Right cardiac atrium (tissue), 5 donors: Measurements from ENCODE around the gene EPX. TPM values are rescaled to one million over a fixed set of nuclear protein-coding genes. Genes with fewer than 3 reads are reported as not detected.

Source experiments
- ATAC-seq, 2 donors: fragments of 200-7000 bp; cut with Tn5 transposase; one replicate each; pipeline versions ENCODE4 v1.8.0 to v1.9.1; 2020; ENCODE audit warnings: moderate library complexity in 2 of 2, mild to moderate bottlenecking in 1 of 2
- DNase-seq, 3 donors: peaks; one replicate each; pipeline ENCODE4 v3.0.0-alpha.2; 2020
- H3K27ac ChIP-seq: one replicate; pipeline ENCODE4 v1.5.1; 2013; ENCODE audit warnings: mild to moderate bottlenecking, low read length, control low read depth, moderate library complexity
- H3K27me3 ChIP-seq: one replicate; pipeline ENCODE4 v1.6.1; 2013; ENCODE audit not compliant: control insufficient read depth, insufficient read depth
- H3K4me1 ChIP-seq: one replicate; pipeline ENCODE4 v1.6.1; 2013; ENCODE audit warnings: low read length; ENCODE audit not compliant: control insufficient read depth, insufficient read depth
- H3K4me3 ChIP-seq: one replicate; pipeline ENCODE4 v1.5.1; 2013; ENCODE audit warnings: low read length, control low read depth
- H3K9me3 ChIP-seq: one replicate; pipeline ENCODE4 v1.6.1; 2013; ENCODE audit warnings: low read length; ENCODE audit not compliant: control insufficient read depth
- WGBS: extraction: QIAGEN DNeasy Blood & Tissue Kit; methylation state at CpG from one replicate; pipeline ENCODE4 v1.1.7; 2013; 5-methylcytosine and 5-hydroxymethylcytosine counted together
- intact Hi-C, 4 donors: fragments of 100-400 bp; cut with DNase I; formaldehyde crosslinking; loops; one replicate each; pipeline versions ENCODE4 v1.11.0 to v1.14.0; 2022 to 2023
- polyA plus RNA-seq: library from polyadenylated mRNA; stranded (reverse); fragments of 200-250 nt; gene quantifications from one replicate; pipeline ENCODE4 v1.2.3, GENCODE V29; 2013
- total RNA-seq, 4 donors: library from RNA; stranded (reverse); fragmentation: NEBNext Ultra II Directional; extraction: Animal tissue kit (Norgen Biotek cat#: 25700); gene quantifications; one replicate each; pipeline ENCODE4 v1.2.1, GENCODE V29; 2021
- donor health status: healthy with polysubstance abuse.
- donor health status: DM: no; HTN: yes; CAD: no.
- donor health status: DM: no; HTN: no; CAD: no.
- donor health status: DM: no; HTN: yes; CAD: no; lungs with severe emphysema.
- donor health status: DM: yes; HTN: yes; CAD: no.

Gene EPX
- total and polyA plus RNA-seq, 5 donors = not detected

DNA sequence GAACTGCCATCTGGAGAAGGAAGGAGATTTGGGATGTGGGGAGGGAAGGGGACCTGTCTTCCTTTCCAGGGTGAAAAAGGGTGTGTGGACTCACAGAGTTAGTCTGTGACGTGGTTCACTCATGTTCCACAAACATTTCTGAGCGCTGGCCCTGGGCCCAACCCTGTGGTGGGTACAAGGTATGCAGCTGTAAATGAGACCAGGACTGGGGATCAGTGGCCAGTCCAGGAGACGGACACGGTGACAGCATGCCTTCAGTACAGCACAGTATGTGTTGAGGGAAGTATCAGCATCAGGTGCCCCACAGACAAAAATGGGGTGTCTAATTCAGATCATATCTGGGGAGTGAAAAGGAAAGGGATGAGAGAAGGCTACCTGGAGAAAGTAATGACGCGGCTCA, 5.5 kb upstream of the EPX start:
- Histone ChIP-seq H3K27ac (no peak overlapping the region), H3K9me3 (no peaks in the 10 kb centered on the region), H3K27me3 (no peaks in the 10 kb centered on the region), H3K4me3 (no peak overlapping the region), H3K4me1 (no peaks in the 10 kb centered on the region)
- WGBS = 91% methylated on average over 6 of the region's 6 CpGs
- intact Hi-C loops = no loop called here
- DNase-seq (no peak), ATAC-seq (no peak)

DNA sequence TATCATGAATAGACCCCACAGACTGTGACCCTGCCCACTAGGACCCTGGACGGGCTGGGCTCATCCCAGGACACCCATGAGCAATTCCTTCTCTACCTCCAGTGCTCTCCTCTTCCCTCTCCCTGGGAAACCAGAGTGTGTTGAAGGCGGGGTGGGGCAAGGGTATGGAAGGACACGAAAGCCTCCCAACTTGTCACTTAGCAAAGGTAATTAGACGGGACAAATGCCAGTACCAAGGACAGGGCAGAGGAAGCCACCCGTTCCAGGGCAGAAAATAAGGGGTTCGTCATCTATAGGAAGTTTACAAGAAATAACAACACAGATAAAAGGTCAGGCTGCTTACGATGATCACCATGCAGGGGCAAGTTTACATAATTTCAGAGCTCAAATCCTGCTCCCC, 4.9 kb upstream of the EPX start:
- no peaks in the 10 kb centered on the region for H3K4me1 ChIP-seq
- 43% methylated on average over 7 of the region's 7 CpGs for WGBS
- H3K27me3 ChIP-seq = no peaks in the 10 kb centered on the region
- no peak for ATAC-seq
- DNase-seq = no peak
- no peaks in the 10 kb centered on the region for H3K9me3 ChIP-seq
- H3K4me3 ChIP-seq = no peak overlapping the region
- intact Hi-C loops = no loop called here
- no peak overlapping the region for H3K27ac ChIP-seq

DNA sequence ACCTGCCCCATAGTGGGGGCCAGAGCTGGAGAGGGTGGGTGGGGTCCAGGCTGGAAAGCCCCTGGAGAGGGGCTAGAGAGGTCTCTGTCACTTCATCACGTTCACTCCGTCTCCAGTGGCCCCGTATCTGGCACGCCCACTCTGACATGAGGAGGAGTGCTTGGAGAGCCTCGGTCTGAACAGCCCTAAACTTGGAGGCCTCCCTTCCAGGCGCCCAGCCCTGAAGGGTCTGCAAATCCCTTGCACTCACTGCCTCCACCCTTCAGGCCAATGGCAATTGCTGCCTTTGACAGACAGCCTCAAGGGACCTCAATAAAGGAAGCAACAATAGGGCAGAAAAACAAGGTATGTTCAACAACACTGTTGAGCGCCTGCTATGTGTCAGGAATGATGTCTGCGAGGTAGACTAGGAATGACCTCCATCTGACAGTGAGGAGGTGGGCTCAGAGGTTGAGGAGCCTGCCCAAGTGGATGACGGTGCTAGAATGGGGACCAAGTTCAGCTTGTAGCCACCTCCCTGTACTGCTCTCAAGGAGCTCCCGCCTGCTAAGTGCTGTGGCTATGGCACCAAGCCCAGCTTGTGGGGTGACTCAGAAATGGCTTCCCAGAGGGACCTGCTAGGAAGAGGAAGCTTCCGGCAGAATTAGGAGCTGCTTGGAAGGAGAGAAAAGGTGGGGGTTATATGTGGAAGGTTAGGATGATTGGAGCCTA, 2.9 kb upstream of the EPX start:
- Histone ChIP-seq H3K27me3 (no peaks in the 10 kb centered on the region), H3K4me1 (no peaks in the 10 kb centered on the region), H3K9me3 (no peaks in the 10 kb centered on the region), H3K4me3 (no peak overlapping the region), H3K27ac (no peak overlapping the region)
- WGBS = 52% methylated on average over 11 of the region's 11 CpGs
- DNase-seq (peak; percentile 72 to 76 (median 76)), ATAC-seq (peak; percentile 52 to 65)
- intact Hi-C loops = no loop called here

DNA sequence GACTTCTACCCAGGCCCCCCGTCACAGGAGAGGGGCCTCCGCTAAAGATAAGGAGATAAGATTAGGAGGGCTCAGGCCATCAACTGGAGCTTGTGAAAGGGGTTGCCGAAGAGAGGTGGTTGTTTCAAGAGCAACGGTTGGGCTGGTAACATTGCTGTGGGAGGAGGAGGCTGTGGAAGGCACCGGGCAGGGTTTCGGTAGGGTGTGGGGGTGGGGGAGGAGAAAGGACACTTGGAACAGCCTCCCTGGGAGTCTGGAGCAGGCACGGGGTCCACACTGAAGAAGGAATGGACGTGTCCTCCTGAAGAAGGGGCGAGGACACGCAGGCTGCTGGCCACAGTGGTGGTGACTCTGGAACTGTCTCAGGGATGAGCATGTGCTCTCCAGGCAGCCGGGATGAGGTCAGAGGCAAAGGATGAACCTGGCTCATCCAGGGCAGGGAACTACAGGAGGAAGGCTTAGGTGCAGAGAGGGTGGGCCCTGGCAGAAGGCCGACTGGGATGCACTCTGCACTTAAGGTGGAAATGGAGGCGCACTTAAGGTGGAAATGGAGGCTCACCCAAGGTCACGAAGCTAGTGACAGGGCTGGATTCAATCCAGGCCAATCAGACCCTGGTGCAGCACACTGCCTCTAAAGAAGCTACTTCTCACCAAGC, 1.2 kb upstream of the EPX start:
- no peak for ATAC-seq
- no peak overlapping the region for H3K4me3 ChIP-seq

DNA sequence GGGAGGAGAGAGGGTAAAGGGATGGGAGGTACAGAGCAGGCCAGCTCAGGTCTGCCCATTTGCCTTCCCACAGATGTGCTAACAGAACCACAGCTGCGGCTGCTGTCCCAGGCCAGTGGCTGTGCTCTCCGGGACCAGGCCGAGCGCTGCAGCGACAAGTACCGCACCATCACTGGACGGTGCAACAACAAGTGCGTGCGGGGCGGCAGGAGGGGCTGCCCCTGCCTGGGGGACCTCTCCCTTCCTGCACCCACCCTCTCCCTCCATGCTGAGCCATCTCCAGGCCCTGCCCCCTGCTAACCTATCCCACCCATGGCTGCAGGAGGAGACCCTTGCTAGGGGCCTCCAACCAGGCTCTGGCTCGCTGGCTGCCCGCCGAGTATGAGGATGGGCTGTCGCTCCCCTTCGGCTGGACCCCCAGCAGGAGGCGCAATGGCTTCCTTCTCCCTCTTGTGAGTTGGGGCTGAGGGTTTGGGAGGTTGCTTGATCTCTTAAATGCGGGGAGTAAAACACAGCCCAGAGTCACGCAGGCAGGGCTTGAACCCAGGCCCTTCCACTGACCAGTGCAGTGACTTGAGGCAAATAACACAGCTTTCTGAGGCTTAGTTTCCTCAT, 1.2 kb downstream of the EPX start:
- ATAC-seq (no peak), DNase-seq (no peak)
- H3K9me3 ChIP-seq = no peaks in the 10 kb centered on the region
- H3K27ac ChIP-seq = no peak overlapping the region
- no peaks in the 10 kb centered on the region for H3K27me3 ChIP-seq
- intact Hi-C loops = no loop called here
- WGBS = 74% methylated on average over 18 of the region's 18 CpGs
- no peaks in the 10 kb centered on the region for H3K4me1 ChIP-seq
- no peak overlapping the region for H3K4me3 ChIP-seq

More for the DNA sequence above, 1.2 kb upstream of the EPX start:
- Histone ChIP-seq H3K27ac (no peak overlapping the region), H3K4me1 (no peaks in the 10 kb centered on the region), H3K27me3 (no peaks in the 10 kb centered on the region), H3K9me3 (no peaks in the 10 kb centered on the region)
- no peak for DNase-seq
- 33% methylated on average over 14 of the region's 14 CpGs for WGBS
- intact Hi-C loops = no loop called here

DNA sequence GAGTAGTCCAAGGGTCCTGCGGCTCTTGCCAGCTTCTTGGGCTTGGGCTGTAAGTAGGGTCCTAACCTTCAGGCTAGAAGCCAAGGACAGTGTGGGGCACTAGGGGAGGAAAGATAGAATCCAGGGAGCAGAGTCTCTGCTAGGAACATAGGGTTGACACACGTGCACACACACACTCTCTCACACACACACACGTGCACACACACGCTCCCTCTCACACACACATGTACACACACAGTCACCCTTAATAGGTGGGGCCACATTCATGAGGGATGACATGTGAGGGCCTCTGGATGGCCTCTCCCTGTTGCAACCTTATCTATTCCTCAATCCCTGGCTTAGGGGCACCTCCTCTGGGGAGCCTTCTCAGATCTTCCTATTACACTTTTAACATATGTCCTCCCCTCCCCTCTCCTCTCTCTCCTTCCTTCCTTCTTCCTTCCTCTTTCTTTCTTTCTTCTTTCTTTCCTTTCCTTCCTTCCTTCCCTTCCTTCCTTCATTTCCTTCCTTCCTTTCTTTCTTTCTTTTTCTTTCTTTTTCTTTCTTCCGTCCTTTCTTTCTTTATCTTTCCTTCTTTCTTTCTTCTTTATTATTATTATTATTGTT, 3.1 kb downstream of the EPX start:
- ATAC-seq (no peak), DNase-seq (no peak)
- WGBS = 81% methylated on average over 5 of the region's 5 CpGs
- H3K9me3 ChIP-seq = no peaks in the 10 kb centered on the region
- no peaks in the 10 kb centered on the region for H3K4me1 ChIP-seq
- no peak overlapping the region for H3K27ac ChIP-seq
- H3K27me3 ChIP-seq = no peaks in the 10 kb centered on the region
- intact Hi-C loops = no loop called here
- H3K4me3 ChIP-seq = no peak overlapping the region

DNA sequence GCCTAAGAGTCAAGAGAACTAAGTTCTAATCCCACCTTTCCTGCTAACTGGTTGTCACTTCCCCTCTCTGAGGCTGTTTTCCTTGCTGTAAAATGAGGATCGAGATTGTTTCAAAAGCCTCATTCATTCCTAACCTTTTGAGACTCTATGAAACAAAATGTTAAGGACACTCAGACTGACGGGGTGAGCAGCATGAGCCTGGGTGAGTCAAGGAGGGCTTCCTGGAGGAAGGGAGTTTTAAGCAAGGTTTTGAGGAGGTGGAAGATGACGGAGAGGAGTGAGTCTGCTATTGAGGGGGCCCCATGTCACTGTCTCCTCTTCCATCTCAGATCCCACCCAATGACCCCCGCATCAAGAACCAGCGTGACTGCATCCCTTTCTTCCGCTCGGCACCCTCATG, 4.1 kb downstream of the EPX start:
- 84% methylated on average over 7 of the region's 7 CpGs for WGBS
- H3K27me3 ChIP-seq = no peaks in the 10 kb centered on the region

DNA sequence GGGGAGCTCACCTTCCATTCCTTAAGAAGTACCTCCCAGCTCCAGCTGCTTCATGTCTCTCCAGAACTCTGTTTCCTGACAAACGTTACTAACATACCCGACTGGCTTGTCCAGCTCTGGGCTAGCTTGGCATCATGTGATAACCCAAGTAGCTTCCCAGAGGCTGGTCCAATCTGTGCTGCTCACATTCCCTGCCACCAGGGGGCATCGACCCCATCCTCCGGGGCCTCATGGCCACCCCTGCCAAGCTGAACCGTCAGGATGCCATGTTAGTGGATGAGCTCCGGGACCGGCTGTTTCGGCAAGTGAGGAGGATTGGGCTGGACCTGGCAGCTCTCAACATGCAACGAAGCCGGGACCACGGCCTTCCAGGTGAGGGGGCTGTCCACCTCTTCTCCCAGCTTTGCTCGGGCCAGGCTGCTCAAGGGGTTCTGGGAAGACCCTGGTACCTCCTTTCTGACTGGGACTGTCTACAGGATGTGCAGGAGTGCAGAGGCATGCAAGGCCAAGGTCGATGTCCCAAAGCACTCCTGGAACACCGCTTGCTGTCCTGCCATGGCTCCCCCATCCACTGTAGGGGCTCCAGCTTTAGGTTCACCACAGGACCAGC, 7.6 kb downstream of the EPX start:
- Histone ChIP-seq H3K27ac (no peak overlapping the region), H3K9me3 (no peaks in the 10 kb centered on the region), H3K4me1 (no peaks in the 10 kb centered on the region), H3K4me3 (no peak overlapping the region), H3K27me3 (no peaks in the 10 kb centered on the region)
- 40% methylated on average over 14 of the region's 14 CpGs for WGBS
- ATAC-seq (peak; percentile 51 to 55), DNase-seq (peak in 2 of 3 donors; percentile 68 to 73)
- intact Hi-C loops = no loop called here

More for the DNA sequence above, 4.1 kb downstream of the EPX start:
- Histone ChIP-seq H3K9me3 (no peaks in the 10 kb centered on the region), H3K4me1 (no peaks in the 10 kb centered on the region), H3K27ac (no peak overlapping the region), H3K4me3 (no peak overlapping the region)
- DNase-seq (no peak), ATAC-seq (no peak)
- intact Hi-C loops = no loop called here

DNA sequence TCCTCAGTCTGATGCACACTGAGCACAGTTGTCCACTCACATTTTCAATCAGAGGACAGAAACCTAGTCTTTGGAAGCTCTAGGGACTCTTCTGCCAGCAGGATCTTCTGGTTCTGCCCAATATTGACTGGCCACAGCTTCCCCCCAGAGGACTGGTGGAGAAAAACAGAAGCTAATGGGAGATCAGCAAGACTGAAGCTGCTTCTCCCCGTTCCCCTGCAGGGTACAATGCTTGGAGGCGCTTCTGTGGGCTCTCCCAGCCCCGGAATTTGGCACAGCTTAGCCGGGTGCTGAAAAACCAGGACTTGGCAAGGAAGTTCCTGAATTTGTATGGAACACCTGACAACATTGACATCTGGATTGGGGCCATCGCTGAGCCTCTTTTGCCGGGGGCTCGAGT, 10.3 kb downstream of the EPX start:
- ATAC-seq (no peak), DNase-seq (no peak)
- WGBS = 84% methylated on average over 7 of the region's 7 CpGs
- H3K4me1 ChIP-seq = no peaks in the 10 kb centered on the region
- intact Hi-C loops = no loop called here
- no peaks in the 10 kb centered on the region for H3K27me3 ChIP-seq
- no peak overlapping the region for H3K27ac ChIP-seq
- H3K4me3 ChIP-seq = no peak overlapping the region
- no peaks in the 10 kb centered on the region for H3K9me3 ChIP-seq

DNA sequence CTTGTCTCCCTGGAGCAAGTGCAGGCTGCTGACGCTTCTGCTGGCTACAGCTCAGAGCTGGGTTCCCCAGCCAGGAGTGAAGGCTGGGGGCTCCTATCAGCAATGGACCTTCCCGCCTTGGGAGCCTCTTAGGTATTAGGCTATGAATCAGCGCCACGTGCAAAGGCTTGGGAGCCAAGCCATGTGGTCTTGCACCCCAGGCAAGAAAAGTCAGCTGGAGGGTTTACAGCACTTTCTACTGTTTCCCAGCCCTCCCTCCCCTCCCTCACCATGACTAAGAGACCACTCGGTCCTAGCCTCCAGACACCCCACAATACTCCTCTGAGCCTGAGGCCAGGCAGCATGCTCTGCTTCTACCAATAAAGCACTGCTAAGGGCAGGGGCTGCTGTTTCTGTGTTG, 12.3 kb downstream of the EPX start:
- WGBS = 75% methylated on average over 5 of the region's 5 CpGs
- DNase-seq (no peak), ATAC-seq (no peak)
- Histone ChIP-seq H3K4me1 (no peaks in the 10 kb centered on the region), H3K27me3 (no peaks in the 10 kb centered on the region), H3K27ac (no peak overlapping the region), H3K9me3 (no peaks in the 10 kb centered on the region), H3K4me3 (no peak overlapping the region)
- intact Hi-C loops = no loop called here

DNA sequence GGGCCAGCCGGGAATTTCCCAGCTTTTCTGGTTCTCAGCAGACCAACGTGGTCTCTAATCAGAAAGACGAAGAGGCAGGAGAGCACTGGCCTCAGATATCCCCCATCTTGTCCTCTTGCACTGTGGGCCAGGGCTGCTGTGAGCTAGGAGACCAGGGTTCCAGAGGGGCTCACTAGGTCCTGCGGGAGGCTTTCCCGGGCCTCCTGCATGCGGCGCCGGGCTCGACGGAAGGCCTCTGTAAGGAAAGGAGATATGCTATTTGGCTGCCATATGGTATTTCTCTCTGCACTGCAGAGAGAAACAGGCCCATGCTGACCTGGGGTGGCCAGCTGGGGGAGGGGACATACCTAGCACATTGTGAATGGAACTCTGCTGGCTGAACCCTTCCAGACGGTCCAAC, 13.4 kb downstream of the EPX start:
- Histone ChIP-seq H3K4me1 (no peaks in the 10 kb centered on the region), H3K27me3 (no peaks in the 10 kb centered on the region), H3K9me3 (no peaks in the 10 kb centered on the region), H3K4me3 (no peak overlapping the region), H3K27ac (no peak overlapping the region)
- no peak for DNase-seq
- 85% methylated on average over 11 of the region's 11 CpGs for WGBS
- ATAC-seq = no peak
- intact Hi-C loops = no loop called here
